OCI-LY1 (cell line): Measurements from ENCODE around the gene HOXB4.

ENCODE experiments used
- H2AFZ ChIP-seq: fragments of 200-600 bp; sonication (generic), shearing (Covaris generic); 2 replicates; pipeline ENCODE4 v1.6.0; 2014; ENCODE audit warnings: antibody characterized with exemption, mild to moderate bottlenecking, low read length
- H3F3A ChIP-seq: fragments of 200-600 bp; sonication (generic), shearing (Covaris generic); 2 replicates; pipeline ENCODE4 v1.6.0; 2014; ENCODE audit warnings: mild to moderate bottlenecking, antibody characterized with exemption, low read length, moderate library complexity; ENCODE audit not compliant: insufficient read depth
- H3K27ac ChIP-seq: fragments of 200-600 bp; sonication (generic); 2 replicates; pipeline ENCODE4 v1.5.1; 2014; ENCODE audit warnings: low read length, mixed run types, mild to moderate bottlenecking, low read depth; ENCODE audit not compliant: poor library complexity, severe bottlenecking
- H3K27me3 ChIP-seq: fragments of 200-600 bp; sonication (generic); 2 replicates; pipeline ENCODE4 v1.6.0; 2014; ENCODE audit warnings: antibody characterized with exemption, mild to moderate bottlenecking, low read length, moderate library complexity; ENCODE audit not compliant: insufficient read depth
- H3K36me3 ChIP-seq: fragments of 200-600 bp; sonication (generic); 2 replicates; pipeline ENCODE4 v1.6.1; 2014; ENCODE audit warnings: mild to moderate bottlenecking, antibody characterized with exemption, low read length, moderate library complexity, mixed read lengths; ENCODE audit not compliant: insufficient read depth
- H3K4me1 ChIP-seq: fragments of 200-600 bp; sonication (generic); 2 replicates; pipeline ENCODE4 v1.5.1; 2014; ENCODE audit warnings: mild to moderate bottlenecking, low read length, moderate library complexity; ENCODE audit not compliant: insufficient read depth, severe bottlenecking
- H3K4me2 ChIP-seq: fragments of 200-600 bp; sonication (generic), shearing (Covaris generic); 2 replicates; pipeline ENCODE4 v1.6.1; 2014; ENCODE audit warnings: low read length
- H3K4me3 ChIP-seq: fragments of 200-600 bp; sonication (generic); 2 replicates; pipeline ENCODE4 v1.5.1; 2014; ENCODE audit warnings: low read length, low read depth, mild to moderate bottlenecking, mixed read lengths; ENCODE audit not compliant: poor library complexity, severe bottlenecking
- H3K79me2 ChIP-seq: fragments of 200-600 bp; shearing (Covaris generic); 2 replicates; pipeline ENCODE4 v1.6.1; 2016; ENCODE audit warnings: mixed run types, low read length, mixed read lengths; ENCODE audit not compliant: insufficient read depth
- H3K9ac ChIP-seq: fragments of 200-600 bp; sonication (generic), shearing (Covaris generic); 2 replicates; pipeline ENCODE4 v1.6.1; 2014; ENCODE audit warnings: mild to moderate bottlenecking, low read length, mixed read lengths
- H3K9me2 ChIP-seq: fragments of 200-600 bp; sonication (generic), shearing (Covaris generic); 2 replicates; pipeline ENCODE4 v1.6.1; 2014; ENCODE audit warnings: low read depth, mild to moderate bottlenecking, low read length, mixed read lengths
- H3K9me3 ChIP-seq: fragments of 200-600 bp; shearing (Covaris generic); 2 replicates; pipeline ENCODE4 v1.6.1; 2014; ENCODE audit warnings: low read length, mixed read lengths
- H4K20me1 ChIP-seq: fragments of 200-600 bp; sonication (generic), shearing (Covaris generic); 2 replicates; pipeline ENCODE4 v1.6.0; 2016; ENCODE audit warnings: mild to moderate bottlenecking, low read length; ENCODE audit not compliant: insufficient read depth
- EZH2 ChIP-seq: fragments of 200-600 bp; sonication (generic), shearing (Covaris generic); IDR thresholded peaks from 2 replicates; pipeline ENCODE4 v1.8.0; 2017; ENCODE audit warnings: borderline replicate concordance, mixed run types, mild to moderate bottlenecking, antibody characterized with exemption, low read length, moderate library complexity, mixed read lengths
- TF ChIP-seq, protein P1 (sequence below): fragments of 200-600 bp; sonication (generic), shearing (Covaris generic); IDR thresholded peaks from 2 replicates; pipeline ENCODE4 v1.5.1; 2017; ENCODE audit warnings: mild to moderate bottlenecking, antibody characterized with exemption, low read length, moderate library complexity, mixed read lengths

HOXB4 gene

DNA sequence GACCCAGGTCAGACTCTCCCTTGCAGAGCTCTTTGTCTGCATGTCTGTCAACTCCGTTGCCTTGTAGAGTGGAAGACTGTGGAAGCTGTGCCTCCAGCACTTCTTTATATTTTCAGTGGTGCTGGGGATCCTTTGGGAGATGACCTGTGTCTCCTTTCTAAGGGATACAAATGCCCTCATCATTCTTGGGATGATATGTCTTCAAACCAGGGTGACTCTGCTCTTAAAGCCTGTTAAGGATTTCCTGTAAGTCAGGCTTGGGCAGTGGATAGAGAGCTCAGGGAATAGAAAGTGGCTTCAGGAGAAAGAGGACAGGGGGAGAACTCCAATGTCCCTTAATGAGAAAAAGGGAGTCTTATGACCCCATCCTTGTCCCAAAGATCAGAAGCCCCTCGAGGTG lies 10.4 kb upstream of the HOXB4 start:
- no peaks in the 10 kb centered on the region for H3K27me3 ChIP-seq
- peaks cover 7% of the 10 kb centered on the region for H3K4me1 ChIP-seq
- no peaks in the 10 kb centered on the region for H3K79me2 ChIP-seq
- no peak overlapping the region for H3K4me3 ChIP-seq
- H3K36me3 ChIP-seq: no peaks in the 10 kb centered on the region
- H3K9me3 ChIP-seq: no peaks in the 10 kb centered on the region
- H3K27ac ChIP-seq: no peak overlapping the region
- no peak overlapping the region for H3K4me2 ChIP-seq
- no peaks in the 10 kb centered on the region for H4K20me1 ChIP-seq
- TF ChIP-seq, protein P1, sequence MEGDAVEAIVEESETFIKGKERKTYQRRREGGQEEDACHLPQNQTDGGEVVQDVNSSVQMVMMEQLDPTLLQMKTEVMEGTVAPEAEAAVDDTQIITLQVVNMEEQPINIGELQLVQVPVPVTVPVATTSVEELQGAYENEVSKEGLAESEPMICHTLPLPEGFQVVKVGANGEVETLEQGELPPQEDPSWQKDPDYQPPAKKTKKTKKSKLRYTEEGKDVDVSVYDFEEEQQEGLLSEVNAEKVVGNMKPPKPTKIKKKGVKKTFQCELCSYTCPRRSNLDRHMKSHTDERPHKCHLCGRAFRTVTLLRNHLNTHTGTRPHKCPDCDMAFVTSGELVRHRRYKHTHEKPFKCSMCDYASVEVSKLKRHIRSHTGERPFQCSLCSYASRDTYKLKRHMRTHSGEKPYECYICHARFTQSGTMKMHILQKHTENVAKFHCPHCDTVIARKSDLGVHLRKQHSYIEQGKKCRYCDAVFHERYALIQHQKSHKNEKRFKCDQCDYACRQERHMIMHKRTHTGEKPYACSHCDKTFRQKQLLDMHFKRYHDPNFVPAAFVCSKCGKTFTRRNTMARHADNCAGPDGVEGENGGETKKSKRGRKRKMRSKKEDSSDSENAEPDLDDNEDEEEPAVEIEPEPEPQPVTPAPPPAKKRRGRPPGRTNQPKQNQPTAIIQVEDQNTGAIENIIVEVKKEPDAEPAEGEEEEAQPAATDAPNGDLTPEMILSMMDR: no peak
- TF ChIP-seq EZH2: no peak
- no peak overlapping the region for H3K9ac ChIP-seq
- no peaks in the 10 kb centered on the region for H3F3A ChIP-seq
- H3K9me2 ChIP-seq: no peaks in the 10 kb centered on the region
- H2AFZ ChIP-seq: no peak overlapping the region

DNA sequence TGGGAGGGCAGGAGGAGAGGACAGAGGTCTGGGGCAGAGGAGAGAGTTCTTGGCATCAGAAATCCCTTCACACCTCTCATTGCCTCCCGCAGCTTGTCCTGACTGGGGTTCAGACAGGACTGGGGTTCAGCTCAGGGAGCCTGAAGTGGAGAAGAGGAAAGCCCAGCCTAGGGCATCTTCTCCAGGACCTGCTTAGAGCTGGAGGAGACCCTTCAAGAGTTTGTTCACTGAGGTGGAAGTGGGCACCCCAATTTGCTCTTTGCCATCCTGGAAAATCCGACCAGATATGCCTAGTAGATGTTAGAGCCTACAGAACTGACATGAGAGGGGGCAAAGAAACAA lies 9.9 kb upstream of the HOXB4 start:
- Histone ChIP-seq H3K9ac (no peak overlapping the region), H3K4me2 (no peak overlapping the region), H3K27ac (no peak overlapping the region), H4K20me1 (no peaks in the 10 kb centered on the region), H3K9me2 (no peaks in the 10 kb centered on the region), H3K4me1 (peaks cover 7% of the 10 kb centered on the region), H2AFZ (no peak overlapping the region), H3K36me3 (no peaks in the 10 kb centered on the region), H3K4me3 (no peak overlapping the region), H3K79me2 (no peaks in the 10 kb centered on the region), H3K9me3 (no peaks in the 10 kb centered on the region), H3K27me3 (no peaks in the 10 kb centered on the region), H3F3A (no peaks in the 10 kb centered on the region)
- no peak for TF ChIP-seq EZH2
- TF ChIP-seq, protein P1: no peak

DNA sequence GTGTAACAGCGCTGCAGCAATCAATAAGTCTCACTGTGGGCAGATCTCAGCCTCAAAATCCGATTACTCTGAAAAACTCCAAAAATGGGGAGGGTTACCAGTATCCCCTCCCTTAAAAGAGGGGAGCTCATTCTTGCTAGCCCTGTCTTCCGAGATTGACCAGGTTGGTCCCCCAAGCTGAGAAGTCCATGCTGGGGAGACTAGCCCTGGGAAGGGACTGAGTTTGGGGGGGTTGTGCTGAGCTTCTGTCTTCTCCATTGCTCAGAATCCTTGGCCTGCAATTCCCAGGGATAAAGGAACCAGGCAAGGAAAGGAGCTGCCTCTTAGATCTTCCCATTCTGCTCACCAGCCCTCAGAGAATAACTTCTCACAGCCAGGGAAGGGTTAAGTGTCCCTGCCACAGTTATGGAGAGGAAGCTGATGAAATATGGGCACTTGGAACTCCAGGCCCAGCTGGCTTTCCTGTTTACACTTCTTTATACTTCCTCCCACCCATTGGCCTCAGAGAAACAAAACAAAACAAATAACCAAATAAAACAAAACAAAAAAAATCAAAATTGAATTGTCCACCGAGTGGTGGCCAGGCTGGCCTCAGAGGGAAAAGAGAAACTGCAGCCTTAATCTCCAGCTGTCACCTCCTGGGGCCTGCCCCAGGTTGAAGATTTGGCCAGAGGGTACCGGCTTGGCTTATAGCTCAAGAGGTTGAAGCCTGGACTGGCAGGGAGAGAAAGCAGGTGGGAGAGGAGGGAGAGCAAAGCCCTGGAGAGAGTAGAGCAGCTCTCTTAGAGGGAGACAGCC lies 9.3 kb upstream of the HOXB4 start:
- H4K20me1 ChIP-seq: no peaks in the 10 kb centered on the region
- no peaks in the 10 kb centered on the region for H3K36me3 ChIP-seq
- H3K79me2 ChIP-seq: no peaks in the 10 kb centered on the region
- no peak overlapping the region for H3K27ac ChIP-seq
- H3K27me3 ChIP-seq: no peaks in the 10 kb centered on the region
- no peak overlapping the region for H3K9ac ChIP-seq
- TF ChIP-seq, protein P1: no peak
- TF ChIP-seq EZH2: no peak
- no peaks in the 10 kb centered on the region for H3K9me3 ChIP-seq
- H2AFZ ChIP-seq: no peak overlapping the region
- H3K9me2 ChIP-seq: no peaks in the 10 kb centered on the region
- no peak overlapping the region for H3K4me3 ChIP-seq
- no peak overlapping the region for H3K4me2 ChIP-seq
- no peaks in the 10 kb centered on the region for H3F3A ChIP-seq
- H3K4me1 ChIP-seq: peaks cover 7% of the 10 kb centered on the region
